Astrocyte (in vitro differentiated cells and primary cell): Measurements from ENCODE around the gene KCNQ1OT1.

Experiments used
- EZH2 ChIP-seq: IDR thresholded peaks from 2 replicates; pipeline ENCODE4 v1.6.1; 2012; ENCODE audit warnings: mild to moderate bottlenecking, low read length, inconsistent platforms; ENCODE audit not compliant: insufficient read depth
- TF ChIP-seq, protein P1 (sequence below): IDR thresholded peaks from 2 replicates; pipeline ENCODE4 v1.5.1; 2011; ENCODE audit warnings: low read depth, mild to moderate bottlenecking, inconsistent platforms, low read length, moderate library complexity; ENCODE audit not compliant: insufficient read depth

DNA sequence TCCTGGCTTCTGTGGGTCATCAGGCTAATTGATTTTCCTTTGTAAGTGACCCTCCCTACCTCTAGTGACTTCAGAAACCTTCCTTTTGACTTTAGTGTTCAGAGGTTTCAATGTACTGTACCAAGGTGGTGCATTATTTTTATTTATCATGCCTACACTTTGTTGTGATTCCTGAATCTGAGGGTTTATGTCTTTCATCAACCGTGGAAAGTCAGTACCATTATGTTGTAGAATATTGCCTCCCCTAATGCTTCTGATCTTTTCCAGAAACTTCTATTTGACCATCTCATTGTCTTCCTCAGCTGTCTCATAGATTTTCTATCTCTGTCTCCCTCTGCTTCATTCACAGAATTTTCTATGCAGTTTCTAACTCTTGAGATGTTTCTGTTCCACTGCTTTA, 105.5 kb downstream of the KCNQ1OT1 start:
- TF ChIP-seq, protein P1, sequence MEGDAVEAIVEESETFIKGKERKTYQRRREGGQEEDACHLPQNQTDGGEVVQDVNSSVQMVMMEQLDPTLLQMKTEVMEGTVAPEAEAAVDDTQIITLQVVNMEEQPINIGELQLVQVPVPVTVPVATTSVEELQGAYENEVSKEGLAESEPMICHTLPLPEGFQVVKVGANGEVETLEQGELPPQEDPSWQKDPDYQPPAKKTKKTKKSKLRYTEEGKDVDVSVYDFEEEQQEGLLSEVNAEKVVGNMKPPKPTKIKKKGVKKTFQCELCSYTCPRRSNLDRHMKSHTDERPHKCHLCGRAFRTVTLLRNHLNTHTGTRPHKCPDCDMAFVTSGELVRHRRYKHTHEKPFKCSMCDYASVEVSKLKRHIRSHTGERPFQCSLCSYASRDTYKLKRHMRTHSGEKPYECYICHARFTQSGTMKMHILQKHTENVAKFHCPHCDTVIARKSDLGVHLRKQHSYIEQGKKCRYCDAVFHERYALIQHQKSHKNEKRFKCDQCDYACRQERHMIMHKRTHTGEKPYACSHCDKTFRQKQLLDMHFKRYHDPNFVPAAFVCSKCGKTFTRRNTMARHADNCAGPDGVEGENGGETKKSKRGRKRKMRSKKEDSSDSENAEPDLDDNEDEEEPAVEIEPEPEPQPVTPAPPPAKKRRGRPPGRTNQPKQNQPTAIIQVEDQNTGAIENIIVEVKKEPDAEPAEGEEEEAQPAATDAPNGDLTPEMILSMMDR: no peak
- TF ChIP-seq EZH2: no peak
